ENCODE results near the gene PRSS2.

PRSS2 gene

GRCh38 chr7:142804728-142805207 lies 34.0 kb downstream of the PRSS2 start:
- no peak for DNase-seq

DNA sequence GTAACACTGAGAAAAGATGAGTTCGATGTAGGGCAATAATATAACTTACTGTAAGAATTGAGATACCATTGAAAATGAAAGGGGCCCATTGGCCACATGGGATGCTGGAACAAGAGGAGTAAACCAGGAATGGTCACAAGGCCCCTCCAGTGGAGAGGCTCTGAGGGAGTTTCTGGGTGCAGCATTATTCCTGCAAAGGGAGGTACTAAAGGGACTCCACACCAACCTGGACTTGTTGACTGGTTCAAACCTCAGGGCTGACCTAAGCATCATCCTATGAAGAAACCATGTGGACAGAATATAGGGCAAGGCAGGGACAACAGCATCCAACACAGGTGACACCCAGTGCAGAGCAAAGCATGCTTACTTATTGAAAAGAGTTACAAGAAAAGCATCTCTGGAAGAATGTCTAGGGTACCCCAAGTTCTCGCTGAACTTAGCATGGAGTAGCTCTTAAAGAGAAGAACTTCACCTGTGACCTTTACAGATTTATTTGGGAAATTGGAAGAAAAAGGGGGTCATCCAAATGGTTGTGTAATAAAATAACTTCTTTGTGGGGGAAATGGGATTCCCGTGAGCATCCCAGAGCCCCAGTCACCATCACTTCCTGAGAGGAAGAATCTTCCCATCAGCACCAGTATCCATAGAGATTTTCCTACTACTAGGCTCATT lies 34.7 kb downstream of the PRSS2 start:
- no peak for DNase-seq

- no peak for DNase-seq
These were observed 35.2 kb downstream of the PRSS2 start for GRCh38 chr7:142806022-142806356.

DNA sequence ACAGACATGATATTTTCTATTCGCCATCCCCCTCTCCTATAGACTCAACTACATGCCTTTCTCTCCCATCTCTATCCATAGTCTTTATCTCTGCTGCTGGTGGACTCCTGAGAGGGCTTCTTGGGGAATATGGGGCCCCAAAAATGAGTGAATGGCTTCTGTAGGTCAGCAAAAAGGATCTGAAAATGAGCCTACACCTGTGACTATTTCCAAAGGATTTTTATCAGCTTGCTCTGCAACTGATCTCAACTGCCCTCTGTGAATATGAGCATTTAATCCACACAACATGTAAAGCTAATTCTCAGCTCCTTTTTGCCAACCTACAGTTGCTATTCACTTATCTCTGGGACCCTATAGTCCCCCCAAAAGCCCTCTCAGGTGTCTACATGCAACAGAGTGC lies 36.2 kb downstream of the PRSS2 start:
- DNase-seq, result no peak

DNA sequence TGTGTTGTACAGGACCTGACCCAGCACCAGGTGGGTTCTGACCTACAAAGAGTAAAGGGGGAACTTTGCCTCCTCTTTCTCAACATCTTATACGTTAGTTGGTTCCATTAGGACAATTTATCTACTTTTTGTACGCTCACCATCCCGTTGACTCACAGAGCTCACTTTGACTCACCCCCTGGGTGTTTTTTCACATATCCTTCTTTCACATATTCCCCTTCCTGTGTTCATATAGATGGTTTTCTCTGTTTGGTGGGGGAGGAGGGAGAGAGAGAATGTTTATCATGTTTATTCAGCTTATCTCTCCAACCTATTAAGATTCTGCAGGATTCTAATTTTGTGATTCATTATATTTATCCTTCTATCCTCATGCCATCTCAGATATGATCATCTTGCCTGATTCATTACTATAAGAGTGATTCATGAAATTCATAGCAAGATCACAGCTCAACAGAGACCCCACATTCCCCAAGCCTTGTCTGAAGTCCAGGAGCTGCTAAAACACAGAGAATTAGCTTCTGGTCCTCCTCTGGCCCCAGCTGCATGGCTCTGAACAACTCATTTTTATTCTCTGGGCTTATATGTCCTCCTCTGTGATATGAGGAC lies 37.2 kb downstream of the PRSS2 start:
- DNase-seq, result peak; percentile 93

GRCh38 chr7:142808461-142808801 lies 37.7 kb downstream of the PRSS2 start:
- DNase-seq, result no peak

DNA sequence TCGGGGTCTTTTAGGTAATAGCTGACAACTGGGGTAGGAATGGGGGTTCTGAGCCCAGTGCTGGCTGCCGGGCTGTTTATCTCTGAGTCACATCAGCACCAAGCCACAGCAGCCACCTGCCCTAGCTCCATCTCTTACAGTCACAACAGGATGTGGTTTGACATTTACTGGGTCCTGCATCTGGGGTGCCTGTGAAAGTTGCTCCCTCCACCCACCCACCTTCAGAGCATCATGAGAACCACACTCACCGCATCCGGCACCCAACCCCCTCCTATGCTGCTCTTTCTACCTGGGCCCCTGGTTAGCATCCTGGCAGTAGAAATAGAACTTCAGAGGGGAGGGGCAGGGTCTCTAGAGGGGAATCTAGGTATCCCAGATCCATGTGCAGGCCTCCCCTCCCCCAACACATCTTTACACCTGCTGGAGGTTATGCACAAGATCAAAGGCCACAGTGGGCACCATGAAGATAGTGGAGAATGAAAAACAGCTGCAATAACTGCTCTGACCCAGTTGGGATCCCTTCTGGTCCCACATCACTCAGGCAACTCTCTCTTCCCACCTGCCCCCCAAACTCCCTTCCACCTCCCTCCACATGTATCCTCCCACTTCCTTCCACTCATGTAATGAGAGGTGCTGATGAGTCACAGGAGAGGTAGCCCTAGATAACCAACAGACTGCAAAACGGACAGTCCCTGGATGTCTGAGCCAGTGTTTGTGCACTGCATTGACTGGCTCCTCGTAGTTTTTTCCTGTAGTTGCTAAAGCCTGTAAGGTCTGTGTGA lies 38.2 kb downstream of the PRSS2 start:
- DNase-seq, result peak; percentile 100

DNA sequence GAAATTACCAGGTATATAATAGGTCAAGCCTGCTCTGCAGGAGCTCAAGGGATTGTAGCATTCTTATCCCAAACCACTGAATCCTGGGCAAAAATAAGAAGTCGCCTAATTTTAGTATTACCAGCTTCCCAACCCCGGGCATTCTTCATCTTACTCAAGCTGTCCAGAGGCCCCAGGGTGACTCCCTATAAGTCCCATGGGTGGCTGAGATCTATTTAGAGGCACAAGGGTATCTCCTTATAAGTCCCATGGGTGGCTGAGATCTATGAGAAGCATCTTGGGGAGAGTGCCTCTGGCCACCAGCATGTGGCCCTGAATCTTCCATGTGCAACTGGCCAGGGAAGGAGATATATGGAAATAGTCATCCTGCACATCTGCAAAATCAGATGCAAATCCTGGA lies 38.9 kb downstream of the PRSS2 start:
- DNase-seq, result no peak

GRCh38 chr7:142811154-142811737 lies 40.5 kb downstream of the PRSS2 start:
- DNase-seq, result peak; percentile 84

DNA sequence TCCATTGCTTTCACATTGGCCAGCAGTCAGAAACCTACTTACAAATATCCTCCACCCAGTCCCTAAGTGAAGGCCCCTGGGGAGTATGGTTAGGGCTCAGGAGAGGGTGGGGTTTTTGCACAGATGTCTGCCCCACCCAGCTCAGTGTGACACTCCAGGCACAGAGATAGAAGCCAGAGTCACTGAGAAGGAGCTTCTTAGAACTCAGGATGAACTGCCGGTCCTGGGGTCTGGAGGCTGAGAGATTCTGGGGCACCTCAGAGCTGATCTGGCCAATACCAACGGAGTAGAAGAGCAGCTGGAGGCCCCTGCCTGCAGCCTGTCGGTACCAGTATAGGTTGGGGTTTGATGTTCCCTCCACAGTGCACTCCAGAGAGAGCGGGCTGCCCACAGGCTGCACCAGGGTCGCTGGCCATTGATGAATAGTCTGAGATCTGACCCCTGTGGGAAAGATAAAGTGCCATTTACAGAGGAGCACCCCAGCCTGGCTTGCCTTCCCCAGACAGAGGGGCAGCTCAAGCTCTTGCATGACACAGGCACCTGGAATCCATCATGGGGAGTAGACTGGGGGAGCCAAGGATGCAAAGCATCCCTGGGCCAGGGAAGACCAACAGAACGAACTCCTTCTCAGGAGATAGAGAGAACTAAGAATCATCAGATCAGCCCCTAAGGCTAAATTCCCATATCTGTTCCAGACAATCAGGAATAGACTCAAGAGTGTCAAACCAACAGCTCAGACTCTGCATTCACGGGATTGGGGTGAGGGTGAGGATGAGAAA lies 41.9 kb downstream of the PRSS2 start:
- no peak for DNase-seq

- peak; percentile 68 for DNase-seq
These were observed 42.5 kb downstream of the PRSS2 start for GRCh38 chr7:142813226-142813625.

DNA sequence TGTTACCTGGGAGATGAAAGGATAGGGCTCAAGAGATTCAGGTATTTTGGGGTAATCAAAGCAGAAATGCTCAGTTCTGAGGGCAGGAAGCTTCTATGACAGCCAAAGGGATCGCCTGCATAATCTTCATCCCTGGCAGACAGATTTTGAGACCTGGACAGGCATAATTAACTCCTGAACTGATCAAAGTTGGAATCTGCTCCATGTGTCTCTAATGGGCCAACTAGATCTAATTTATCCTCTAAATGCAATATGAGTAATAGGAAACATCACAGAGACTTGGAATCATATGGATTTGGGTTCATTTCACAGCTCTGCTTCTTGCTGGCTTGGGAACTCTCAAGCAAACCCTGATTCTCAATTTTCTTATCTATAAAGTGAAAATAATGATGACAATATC lies 42.9 kb downstream of the PRSS2 start:
- no peak for DNase-seq

DNA sequence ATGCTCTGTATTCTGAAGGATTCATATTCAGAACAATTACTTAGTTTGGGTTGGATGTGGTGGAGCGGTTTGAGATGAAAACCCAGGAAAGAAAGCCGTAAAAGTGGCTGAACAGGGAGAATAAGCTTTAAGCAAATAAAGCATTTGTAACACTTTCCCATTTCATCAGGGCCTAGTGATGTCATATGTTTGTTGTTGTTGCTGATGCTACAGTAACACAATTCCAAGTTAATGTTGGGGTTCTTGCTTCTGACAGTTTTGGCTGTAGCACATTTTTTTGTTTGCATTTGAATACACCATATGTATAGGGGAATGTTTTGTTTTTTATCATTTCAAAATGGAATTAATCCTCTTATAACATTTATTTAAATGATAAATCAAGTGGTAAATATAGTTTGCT lies 43.7 kb downstream of the PRSS2 start:
- no peak for DNase-seq

GRCh38 chr7:142815134-142815533 lies 44.4 kb downstream of the PRSS2 start:
- no peak for DNase-seq

- no peak for DNase-seq
These were observed 46.7 kb downstream of the PRSS2 start for GRCh38 chr7:142817506-142817905.

GRCh38 chr7:142819530-142819929 lies 48.8 kb downstream of the PRSS2 start:
- DNase-seq, result no peak

GRCh38 chr7:142822714-142823113 lies 51.9 kb downstream of the PRSS2 start:
- DNase-seq, result no peak
